GM12801 (cell line): ENCODE measurements around the gene KCNJ15.

ENCODE experiments used
- CTCF ChIP-seq: IDR thresholded peaks from one replicate; pipeline ENCODE4 v1.5.1; 2011; ENCODE audit warnings: control low read depth; ENCODE audit not compliant: insufficient read length; ENCODE audit errors: extremely low read depth

KCNJ15 gene

GRCh38 chr21:38273745-38274542 lies 17.2 kb downstream of the KCNJ15 start:
- TF ChIP-seq CTCF: no peak

- TF ChIP-seq CTCF: no peak
Observed at GRCh38 chr21:38277501-38278131, 20.8 kb downstream of the KCNJ15 start.

- TF ChIP-seq CTCF: no peak
Observed at GRCh38 chr21:38280454-38280853, 23.7 kb downstream of the KCNJ15 start.

GRCh38 chr21:38280867-38281266 lies 24.1 kb downstream of the KCNJ15 start:
- TF ChIP-seq CTCF: no peak

GRCh38 chr21:38282921-38283320 lies 26.1 kb downstream of the KCNJ15 start:
- no peak for TF ChIP-seq CTCF

- no peak for TF ChIP-seq CTCF
Observed at GRCh38 chr21:38284216-38284615, 27.4 kb downstream of the KCNJ15 start.

- TF ChIP-seq CTCF: no peak
Observed at GRCh38 chr21:38286739-38287471, 30.1 kb downstream of the KCNJ15 start.
